Omental fat pad (tissue), 4 donors: ENCODE results near the gene DCTPP1. TPM values are rescaled to one million over a fixed set of nuclear protein-coding genes. Genes with fewer than 3 reads are reported as not detected.
A peak's percentile ranks its signal among the peaks of the same experiment; 100 is the strongest.

ENCODE experiments used
- ATAC-seq: fragments of 150-250 bp; one replicate; pipeline ENCODE4 v1.9.1; 2016; ENCODE audit warnings: mild to moderate bottlenecking, moderate library complexity; ENCODE audit not compliant: low FRiP score
- DNase-seq: peaks from one replicate; pipeline ENCODE4 v3.0.0-alpha.2; 2019; ENCODE audit warnings: low spot score
- CTCF ChIP-seq, 3 donors: fragments of 450-650 bp; IDR thresholded peaks; one replicate each; pipeline ENCODE4 v1.5.1; 2016 to 2017; ENCODE audit warnings: antibody characterized with exemption in 3 of 3, mild to moderate bottlenecking in 3 of 3, moderate library complexity in 2 of 3
- total RNA-seq, 4 donors: library from RNA; depleted of rRNA; stranded (reverse); fragments of >200 nt; gene quantifications; one replicate each; pipeline ENCODE4 v1.1.0, GENCODE V29; 2016

Gene DCTPP1
- total RNA-seq, 4 donors from 2014 or later: 9.8 to 24.0 (median 14.8) TPM

GRCh38 chr16:30417529-30418349 lies 12.1 kb downstream of the DCTPP1 start:
- no peak for TF ChIP-seq CTCF (IDR thresholded peaks at IDR 0.05)
- ATAC-seq (peak; percentile 87), DNase-seq (no peak)

- DNase-seq (no peak), ATAC-seq (peak; percentile 3)
- no peak for TF ChIP-seq CTCF (IDR thresholded peaks at IDR 0.05)
Observed at GRCh38 chr16:30416624-30417528, 13.0 kb downstream of the DCTPP1 start.

DNA sequence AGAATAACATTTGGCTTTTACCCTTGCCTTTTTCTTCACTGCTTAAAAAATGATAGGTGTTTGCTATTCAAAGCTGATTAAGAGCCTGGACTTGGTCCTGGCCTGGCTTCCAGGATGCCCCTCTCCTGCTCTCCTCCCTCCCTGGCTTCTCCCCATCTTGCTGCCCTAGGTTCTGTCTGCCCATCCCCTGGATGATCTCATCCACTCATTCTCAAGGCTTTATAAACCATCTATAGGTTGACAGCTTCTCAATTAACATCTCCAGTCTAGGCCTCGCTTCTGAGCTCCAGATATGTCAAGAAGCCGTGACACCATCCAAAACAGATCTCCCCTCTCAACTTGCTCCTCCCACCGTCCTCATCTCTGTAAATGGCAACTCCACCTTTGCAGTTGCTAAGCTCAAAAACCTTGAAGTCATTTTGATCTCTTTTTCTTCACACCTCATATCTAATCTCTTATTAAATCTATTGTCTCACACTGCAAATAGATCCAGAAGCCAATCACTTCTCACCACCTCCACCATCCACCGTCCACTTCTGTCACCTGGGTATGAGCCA lies 13.7 kb downstream of the DCTPP1 start:
- DNase-seq (no peak), ATAC-seq (no peak)
- no peak for TF ChIP-seq CTCF (IDR thresholded peaks at IDR 0.05)

DNA sequence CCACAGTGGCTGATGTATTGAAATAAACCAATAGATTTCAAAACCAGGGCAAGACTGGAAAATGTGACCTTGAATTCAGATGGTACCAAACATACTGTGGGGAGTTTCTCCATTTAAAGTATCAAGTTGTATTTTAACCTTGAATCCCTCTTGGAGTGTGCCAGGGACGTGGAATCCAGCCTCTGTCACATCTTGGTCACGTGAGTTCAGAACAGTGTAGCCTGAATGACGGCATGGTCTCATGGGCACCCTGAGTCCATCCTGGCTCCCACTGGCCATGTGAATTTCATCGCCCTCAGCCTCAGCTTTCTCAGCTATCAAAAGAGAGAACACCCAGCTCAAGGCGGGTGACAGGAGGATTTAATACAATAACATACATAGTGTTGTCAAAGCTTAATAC lies 15.7 kb downstream of the DCTPP1 start:
- no peak for TF ChIP-seq CTCF (IDR thresholded peaks at IDR 0.05)
- DNase-seq: no peak
- ATAC-seq: no peak

DNA sequence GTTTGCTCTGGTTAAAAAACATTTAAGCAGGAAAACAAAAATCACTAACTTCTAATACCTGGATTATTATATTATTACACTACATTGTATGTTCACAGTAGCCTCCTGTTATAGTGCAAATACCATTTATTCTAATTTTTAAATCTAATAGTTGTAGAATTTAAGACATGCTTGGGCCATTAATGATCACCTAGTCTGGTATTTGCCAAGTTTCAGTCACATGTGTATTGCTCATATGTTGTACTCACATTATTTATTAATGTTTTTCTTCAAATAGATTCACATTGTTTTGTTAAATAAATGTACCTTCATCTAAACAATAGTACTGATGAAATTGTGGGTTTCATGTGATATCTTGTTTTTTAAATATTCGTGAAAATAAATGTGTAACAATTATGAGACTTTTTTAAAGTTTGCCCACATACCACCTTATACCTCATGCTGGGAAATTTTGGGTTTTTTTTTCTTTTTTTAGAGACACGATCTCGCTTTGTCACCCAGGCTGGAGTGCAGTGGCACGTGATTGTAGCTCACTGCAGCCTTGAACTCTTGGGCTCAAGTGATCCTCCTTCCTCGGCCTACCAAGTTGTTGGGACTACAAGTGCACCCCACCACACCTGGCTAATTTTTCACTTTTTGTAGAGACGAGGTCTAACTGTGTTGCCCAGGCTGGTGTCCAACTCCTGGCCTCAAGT lies 16.6 kb downstream of the DCTPP1 start:
- ATAC-seq (no peak), DNase-seq (no peak)
- no peak for TF ChIP-seq CTCF (IDR thresholded peaks at IDR 0.05)

- peak in 2 of 3 donors; percentile 10 to 82 for TF ChIP-seq CTCF (IDR thresholded peaks at IDR 0.05)
- ATAC-seq (peak; percentile 71), DNase-seq (peak; percentile 95)
Observed at GRCh38 chr16:30409125-30410060, 20.4 kb downstream of the DCTPP1 start.
